SK-N-SH treated with all-trans-retinoic acid at 6 μM for 48 hours (cell line): Measurements from ENCODE around the gene AMZ2.
A peak's percentile ranks its signal among the peaks of the same experiment; 100 is the strongest.
"Not testable (repeated sequence)": the region's sequence is repeated elsewhere in the genome, so short reads cannot be mapped to it uniquely, and the experiment has no call there.

Source experiments
- ATAC-seq: fragments of 200-7000 bp; cut with Tn5 transposase; 3 replicates; pipeline ENCODE4 v1.9.1; 2020; ENCODE audit warnings: mild to moderate bottlenecking, moderate library complexity
- ARNTL ChIP-seq: fragments of 450-650 bp; formaldehyde crosslinking; IDR thresholded peaks from 2 replicates; pipeline ENCODE4 v1.5.0; 2020; ENCODE audit warnings: low read depth, mild to moderate bottlenecking, moderate library complexity, borderline replicate concordance
- BACH2 ChIP-seq: fragments of 250-450 bp; sonication (Bioruptor Pico); IDR thresholded peaks from 2 replicates; pipeline ENCODE4 v1.9.0; 2021; ENCODE audit warnings: mild to moderate bottlenecking, borderline replicate concordance
- CREB5 ChIP-seq: fragments of 250-450 bp; sonication (Bioruptor Pico); IDR thresholded peaks from 2 replicates; pipeline ENCODE4 v1.5.1; 2020; ENCODE audit warnings: low read depth, mild to moderate bottlenecking, moderate library complexity
- CSRNP3 ChIP-seq: fragments of 250-450 bp; sonication (Bioruptor Pico); IDR thresholded peaks from 2 replicates; pipeline ENCODE4 v1.5.1; 2021; ENCODE audit warnings: mild to moderate bottlenecking, moderate library complexity
- ESRRG ChIP-seq: fragments of 250-450 bp; sonication (Bioruptor Pico); IDR thresholded peaks from 2 replicates; pipeline ENCODE4 v1.6.1; 2021; ENCODE audit warnings: mild to moderate bottlenecking
- GLIS3 ChIP-seq: fragments of 250-450 bp; sonication (Bioruptor Pico); IDR thresholded peaks from 2 replicates; pipeline ENCODE4 v1.5.0; 2020; ENCODE audit warnings: mild to moderate bottlenecking, moderate library complexity
- ISL1 ChIP-seq: fragments of 250-450 bp; sonication (Bioruptor Pico); IDR thresholded peaks from 2 replicates; pipeline ENCODE4 v2.1.2; 2022; ENCODE audit warnings: mild to moderate bottlenecking, moderate library complexity
- OSR1 ChIP-seq: fragments of 250-450 bp; sonication (Bioruptor Pico); IDR thresholded peaks from 2 replicates; pipeline ENCODE4 v1.8.0; 2022; ENCODE audit warnings: moderate library complexity, mild to moderate bottlenecking, inconsistent platforms
- PATZ1 ChIP-seq: fragments of 250-450 bp; sonication (Bioruptor Pico); IDR thresholded peaks from 2 replicates; pipeline ENCODE4 v1.8.0; 2020; ENCODE audit warnings: mild to moderate bottlenecking, moderate library complexity, borderline replicate concordance
- PPARA ChIP-seq: fragments of 250-450 bp; sonication (Bioruptor Pico); IDR thresholded peaks from 2 replicates; pipeline ENCODE4 v1.5.0; 2020; ENCODE audit warnings: mild to moderate bottlenecking, borderline replicate concordance
- RARB ChIP-seq: fragments of 250-450 bp; sonication (Bioruptor Pico); IDR thresholded peaks from 2 replicates; pipeline ENCODE4 v1.8.0; 2021; ENCODE audit warnings: mild to moderate bottlenecking, moderate library complexity
- SNAI2 ChIP-seq: fragments of 250-450 bp; sonication (Bioruptor Pico); IDR thresholded peaks from 2 replicates; pipeline ENCODE4 v1.5.0; 2020; ENCODE audit warnings: mild to moderate bottlenecking, moderate library complexity
- TCF4 ChIP-seq: fragments of 250-450 bp; sonication (Bioruptor Pico); IDR thresholded peaks from 2 replicates; pipeline ENCODE4 v1.8.0; 2021; ENCODE audit warnings: mild to moderate bottlenecking, moderate library complexity, borderline replicate concordance
- TOX ChIP-seq: fragments of 250-450 bp; sonication (Bioruptor Pico); IDR thresholded peaks from 2 replicates; pipeline ENCODE4 v1.8.0; 2021; ENCODE audit warnings: mild to moderate bottlenecking, moderate library complexity, borderline replicate concordance
- ZFP3 ChIP-seq: fragments of 250-450 bp; sonication (Bioruptor Pico); IDR thresholded peaks from 2 replicates; pipeline ENCODE4 v1.5.0; 2020; ENCODE audit warnings: mild to moderate bottlenecking, moderate library complexity
- ZFP30 ChIP-seq: fragments of 450-650 bp; formaldehyde crosslinking; IDR thresholded peaks from 2 replicates; pipeline ENCODE4 v1.5.0; 2022; ENCODE audit warnings: mild to moderate bottlenecking, moderate library complexity
- ZNF565 ChIP-seq: fragments of 450-650 bp; formaldehyde crosslinking; conservative IDR thresholded peaks from 2 replicates; pipeline ENCODE4 v1.5.0; 2020; ENCODE audit warnings: low read depth, mild to moderate bottlenecking, moderate library complexity
- ZNF70 ChIP-seq: fragments of 450-650 bp; formaldehyde crosslinking; IDR thresholded peaks from 2 replicates; pipeline ENCODE4 v1.5.0; 2020; ENCODE audit warnings: mild to moderate bottlenecking, moderate library complexity
- ZNF8 ChIP-seq: fragments of 450-650 bp; formaldehyde crosslinking; IDR thresholded peaks from 2 replicates; pipeline ENCODE4 v1.5.0; 2020; ENCODE audit warnings: mild to moderate bottlenecking, moderate library complexity
- TF ChIP-seq, protein P1 (sequence below): fragments of 250-450 bp; sonication (Bioruptor Pico); IDR thresholded peaks from 2 replicates; pipeline ENCODE4 v1.8.0; 2021; ENCODE audit warnings: low read depth, mild to moderate bottlenecking, moderate library complexity, borderline replicate concordance

AMZ2 gene

DNA sequence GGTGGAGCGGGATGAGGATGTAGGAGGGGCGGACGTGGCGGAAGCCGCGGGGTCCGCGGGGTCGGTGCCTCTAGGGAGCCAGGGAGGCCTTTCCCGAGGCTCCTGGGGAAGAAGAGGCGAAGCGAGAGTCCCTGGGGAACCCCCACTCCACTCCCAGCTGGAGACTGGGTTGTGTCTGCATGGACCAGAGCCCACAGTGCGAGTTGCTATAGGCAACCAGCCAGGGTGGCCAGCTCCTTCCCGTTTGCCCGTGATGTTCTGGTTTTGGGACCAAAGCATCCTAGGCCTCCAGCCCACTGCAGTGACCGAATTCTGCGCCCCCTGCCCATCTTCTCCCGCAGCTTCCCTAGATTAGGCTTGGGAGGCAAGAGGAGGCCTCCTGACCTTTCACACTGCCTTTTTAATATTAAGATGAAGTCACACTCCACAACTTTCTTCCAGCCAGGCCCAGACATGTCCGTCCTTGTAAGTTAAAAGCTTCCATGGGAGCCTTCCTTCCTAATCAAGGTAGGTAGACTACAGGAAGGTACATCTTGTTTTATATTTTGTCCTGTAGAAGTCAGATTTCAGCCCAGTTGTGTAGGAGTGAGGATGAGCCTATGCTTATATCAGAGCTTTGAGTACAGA is 469 bp downstream of the AMZ2 start:
- TF ChIP-seq ESRRG, result no peak
- 0 out of 2 replicates have a peak, but pooled peaks have one; percentile 42 for TF ChIP-seq ZFP3 (CRISPR knock-in tag)
- peak; percentile 61 for ATAC-seq

GRCh38 chr17:68248891-68249290 is 1.0 kb downstream of the AMZ2 start:
- TF ChIP-seq CREB5 (CRISPR knock-in tag) (no peak), ZFP30 (CRISPR knock-in tag) (no peak), SNAI2 (CRISPR knock-in tag) (no peak), TCF4 (CRISPR knock-in tag) (no peak), ZNF565 (CRISPR knock-in tag) (no peak), CSRNP3 (no peak), ARNTL (CRISPR knock-in tag) (no peak), ISL1 (CRISPR knock-in tag) (no peak), GLIS3 (CRISPR knock-in tag) (no peak), BACH2 (CRISPR knock-in tag) (no peak), ZNF70 (CRISPR knock-in tag) (no peak), ZNF8 (no peak), RARB (CRISPR knock-in tag) (no peak), PPARA (CRISPR knock-in tag) (no peak), TOX (no peak), OSR1 (CRISPR knock-in tag) (no peak)
- ATAC-seq, result no peak

- TF ChIP-seq PATZ1 (CRISPR knock-in tag), result no peak
- TF ChIP-seq TCF4 (CRISPR knock-in tag), result no peak
- TF ChIP-seq ZNF70 (CRISPR knock-in tag), result no peak
- no peak for TF ChIP-seq GLIS3 (CRISPR knock-in tag)
- TF ChIP-seq, all 23 proteins: peak for 0
- no peak for ATAC-seq
Measured at GRCh38 chr17:68249354-68249765, 1.5 kb downstream of the AMZ2 start.

- ATAC-seq, result not testable (repeated sequence)
Measured at GRCh38 chr17:68253426-68253825, 5.6 kb downstream of the AMZ2 start.

DNA sequence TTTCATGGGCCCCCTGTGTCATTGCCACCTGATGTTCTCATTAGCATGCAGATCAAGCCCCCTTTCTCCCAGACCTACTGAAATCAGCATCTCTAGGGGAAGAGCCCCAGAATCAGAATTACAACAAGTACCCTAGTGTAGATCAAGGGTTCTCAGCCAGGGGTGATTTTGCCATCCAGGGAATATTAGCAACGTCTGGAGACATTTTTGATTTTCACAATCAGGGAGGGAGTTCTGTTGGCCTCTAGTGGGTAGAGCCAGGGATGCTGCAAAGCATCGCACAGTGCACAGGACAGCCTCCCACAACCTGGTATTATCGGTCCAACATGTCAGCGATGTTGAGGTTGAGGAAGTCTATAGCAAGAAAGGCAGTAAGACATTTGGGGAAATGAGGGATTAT is 7.3 kb downstream of the AMZ2 start:
- ATAC-seq, result no peak
- TF ChIP-seq ISL1 (CRISPR knock-in tag), result no peak
- no peak for TF ChIP-seq OSR1 (CRISPR knock-in tag)
- no peak for TF ChIP-seq CSRNP3
- TF ChIP-seq TOX, result no peak
- TF ChIP-seq ZFP3 (CRISPR knock-in tag), result no peak
- TF ChIP-seq, protein P1, sequence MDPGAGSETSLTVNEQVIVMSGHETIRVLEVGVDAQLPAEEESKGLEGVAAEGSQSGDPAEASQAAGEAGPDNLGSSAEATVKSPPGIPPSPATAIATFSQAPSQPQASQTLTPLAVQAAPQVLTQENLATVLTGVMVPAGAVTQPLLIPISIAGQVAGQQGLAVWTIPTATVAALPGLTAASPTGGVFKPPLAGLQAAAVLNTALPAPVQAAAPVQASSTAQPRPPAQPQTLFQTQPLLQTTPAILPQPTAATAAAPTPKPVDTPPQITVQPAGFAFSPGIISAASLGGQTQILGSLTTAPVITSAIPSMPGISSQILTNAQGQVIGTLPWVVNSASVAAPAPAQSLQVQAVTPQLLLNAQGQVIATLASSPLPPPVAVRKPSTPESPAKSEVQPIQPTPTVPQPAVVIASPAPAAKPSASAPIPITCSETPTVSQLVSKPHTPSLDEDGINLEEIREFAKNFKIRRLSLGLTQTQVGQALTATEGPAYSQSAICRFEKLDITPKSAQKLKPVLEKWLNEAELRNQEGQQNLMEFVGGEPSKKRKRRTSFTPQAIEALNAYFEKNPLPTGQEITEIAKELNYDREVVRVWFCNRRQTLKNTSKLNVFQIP (CRISPR knock-in tag), result no peak
- TF ChIP-seq ZNF70 (CRISPR knock-in tag), result no peak
- no peak for TF ChIP-seq PPARA (CRISPR knock-in tag)
- TF ChIP-seq GLIS3 (CRISPR knock-in tag), result no peak
- TF ChIP-seq ESRRG, result no peak
- no peak for TF ChIP-seq SNAI2 (CRISPR knock-in tag)
